SK-N-SH treated with all-trans-retinoic acid at 6 μM for 48 hours (cell line): ENCODE results near the gene APEH.

ENCODE experiments used
- ARNTL ChIP-seq: fragments of 450-650 bp; formaldehyde crosslinking; IDR thresholded peaks from 2 replicates; pipeline ENCODE4 v1.5.0; 2020; ENCODE audit warnings: low read depth, mild to moderate bottlenecking, moderate library complexity, borderline replicate concordance
- BACH2 ChIP-seq: fragments of 250-450 bp; sonication (Bioruptor Pico); IDR thresholded peaks from 2 replicates; pipeline ENCODE4 v1.9.0; 2021; ENCODE audit warnings: mild to moderate bottlenecking, borderline replicate concordance
- PPARA ChIP-seq: fragments of 250-450 bp; sonication (Bioruptor Pico); IDR thresholded peaks from 2 replicates; pipeline ENCODE4 v1.5.0; 2020; ENCODE audit warnings: mild to moderate bottlenecking, borderline replicate concordance
- RARB ChIP-seq: fragments of 250-450 bp; sonication (Bioruptor Pico); IDR thresholded peaks from 2 replicates; pipeline ENCODE4 v1.8.0; 2021; ENCODE audit warnings: mild to moderate bottlenecking, moderate library complexity
- TCF4 ChIP-seq: fragments of 250-450 bp; sonication (Bioruptor Pico); IDR thresholded peaks from 2 replicates; pipeline ENCODE4 v1.8.0; 2021; ENCODE audit warnings: mild to moderate bottlenecking, moderate library complexity, borderline replicate concordance
- ZFP3 ChIP-seq: fragments of 250-450 bp; sonication (Bioruptor Pico); IDR thresholded peaks from 2 replicates; pipeline ENCODE4 v1.5.0; 2020; ENCODE audit warnings: mild to moderate bottlenecking, moderate library complexity
- ZFP30 ChIP-seq: fragments of 450-650 bp; formaldehyde crosslinking; IDR thresholded peaks from 2 replicates; pipeline ENCODE4 v1.5.0; 2022; ENCODE audit warnings: mild to moderate bottlenecking, moderate library complexity
- ZNF565 ChIP-seq: fragments of 450-650 bp; formaldehyde crosslinking; conservative IDR thresholded peaks from 2 replicates; pipeline ENCODE4 v1.5.0; 2020; ENCODE audit warnings: low read depth, mild to moderate bottlenecking, moderate library complexity
- ZNF70 ChIP-seq: fragments of 450-650 bp; formaldehyde crosslinking; IDR thresholded peaks from 2 replicates; pipeline ENCODE4 v1.5.0; 2020; ENCODE audit warnings: mild to moderate bottlenecking, moderate library complexity
- TF ChIP-seq, protein P1 (sequence below): fragments of 250-450 bp; sonication (Bioruptor Pico); IDR thresholded peaks from 2 replicates; pipeline ENCODE4 v1.8.0; 2021; ENCODE audit warnings: low read depth, mild to moderate bottlenecking, moderate library complexity, borderline replicate concordance
- TF ChIP-seq, protein P2 (sequence below): fragments of 250-450 bp; sonication (Bioruptor Pico); IDR thresholded peaks from 2 replicates; pipeline ENCODE4 v1.8.0; 2020; ENCODE audit warnings: mild to moderate bottlenecking, moderate library complexity, borderline replicate concordance
- TF ChIP-seq, protein P3 (sequence below): fragments of 250-450 bp; sonication (Bioruptor Pico); IDR thresholded peaks from 2 replicates; pipeline ENCODE4 v1.5.1; 2020; ENCODE audit warnings: low read depth, mild to moderate bottlenecking, moderate library complexity
- TF ChIP-seq, protein P4 (sequence below): fragments of 250-450 bp; sonication (Bioruptor Pico); IDR thresholded peaks from 2 replicates; pipeline ENCODE4 v1.5.1; 2021; ENCODE audit warnings: mild to moderate bottlenecking, moderate library complexity

GRCh38 chr3:49666592-49666991 is 7.6 kb upstream of the APEH start:
- TF ChIP-seq PPARA (no peak), RARB (CRISPR knock-in tag) (no peak), TCF4 (CRISPR knock-in tag) (no peak), ZFP30 (no peak), ZFP3 (no peak), BACH2 (CRISPR knock-in tag) (no peak), ZNF70 (CRISPR knock-in tag) (no peak), ARNTL (CRISPR knock-in tag) (no peak), ZNF565 (no peak)
- TF ChIP-seq, protein P1, sequence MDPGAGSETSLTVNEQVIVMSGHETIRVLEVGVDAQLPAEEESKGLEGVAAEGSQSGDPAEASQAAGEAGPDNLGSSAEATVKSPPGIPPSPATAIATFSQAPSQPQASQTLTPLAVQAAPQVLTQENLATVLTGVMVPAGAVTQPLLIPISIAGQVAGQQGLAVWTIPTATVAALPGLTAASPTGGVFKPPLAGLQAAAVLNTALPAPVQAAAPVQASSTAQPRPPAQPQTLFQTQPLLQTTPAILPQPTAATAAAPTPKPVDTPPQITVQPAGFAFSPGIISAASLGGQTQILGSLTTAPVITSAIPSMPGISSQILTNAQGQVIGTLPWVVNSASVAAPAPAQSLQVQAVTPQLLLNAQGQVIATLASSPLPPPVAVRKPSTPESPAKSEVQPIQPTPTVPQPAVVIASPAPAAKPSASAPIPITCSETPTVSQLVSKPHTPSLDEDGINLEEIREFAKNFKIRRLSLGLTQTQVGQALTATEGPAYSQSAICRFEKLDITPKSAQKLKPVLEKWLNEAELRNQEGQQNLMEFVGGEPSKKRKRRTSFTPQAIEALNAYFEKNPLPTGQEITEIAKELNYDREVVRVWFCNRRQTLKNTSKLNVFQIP (CRISPR knock-in tag): no peak
- TF ChIP-seq, protein P2, sequence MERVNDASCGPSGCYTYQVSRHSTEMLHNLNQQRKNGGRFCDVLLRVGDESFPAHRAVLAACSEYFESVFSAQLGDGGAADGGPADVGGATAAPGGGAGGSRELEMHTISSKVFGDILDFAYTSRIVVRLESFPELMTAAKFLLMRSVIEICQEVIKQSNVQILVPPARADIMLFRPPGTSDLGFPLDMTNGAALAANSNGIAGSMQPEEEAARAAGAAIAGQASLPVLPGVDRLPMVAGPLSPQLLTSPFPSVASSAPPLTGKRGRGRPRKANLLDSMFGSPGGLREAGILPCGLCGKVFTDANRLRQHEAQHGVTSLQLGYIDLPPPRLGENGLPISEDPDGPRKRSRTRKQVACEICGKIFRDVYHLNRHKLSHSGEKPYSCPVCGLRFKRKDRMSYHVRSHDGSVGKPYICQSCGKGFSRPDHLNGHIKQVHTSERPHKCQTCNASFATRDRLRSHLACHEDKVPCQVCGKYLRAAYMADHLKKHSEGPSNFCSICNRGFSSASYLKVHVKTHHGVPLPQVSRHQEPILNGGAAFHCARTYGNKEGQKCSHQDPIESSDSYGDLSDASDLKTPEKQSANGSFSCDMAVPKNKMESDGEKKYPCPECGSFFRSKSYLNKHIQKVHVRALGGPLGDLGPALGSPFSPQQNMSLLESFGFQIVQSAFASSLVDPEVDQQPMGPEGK (CRISPR knock-in tag): no peak
- TF ChIP-seq, protein P3, sequence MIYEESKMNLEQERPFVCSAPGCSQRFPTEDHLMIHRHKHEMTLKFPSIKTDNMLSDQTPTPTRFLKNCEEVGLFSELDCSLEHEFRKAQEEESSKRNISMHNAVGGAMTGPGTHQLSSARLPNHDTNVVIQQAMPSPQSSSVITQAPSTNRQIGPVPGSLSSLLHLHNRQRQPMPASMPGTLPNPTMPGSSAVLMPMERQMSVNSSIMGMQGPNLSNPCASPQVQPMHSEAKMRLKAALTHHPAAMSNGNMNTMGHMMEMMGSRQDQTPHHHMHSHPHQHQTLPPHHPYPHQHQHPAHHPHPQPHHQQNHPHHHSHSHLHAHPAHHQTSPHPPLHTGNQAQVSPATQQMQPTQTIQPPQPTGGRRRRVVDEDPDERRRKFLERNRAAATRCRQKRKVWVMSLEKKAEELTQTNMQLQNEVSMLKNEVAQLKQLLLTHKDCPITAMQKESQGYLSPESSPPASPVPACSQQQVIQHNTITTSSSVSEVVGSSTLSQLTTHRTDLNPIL (CRISPR knock-in tag): no peak
- TF ChIP-seq, protein P4, sequence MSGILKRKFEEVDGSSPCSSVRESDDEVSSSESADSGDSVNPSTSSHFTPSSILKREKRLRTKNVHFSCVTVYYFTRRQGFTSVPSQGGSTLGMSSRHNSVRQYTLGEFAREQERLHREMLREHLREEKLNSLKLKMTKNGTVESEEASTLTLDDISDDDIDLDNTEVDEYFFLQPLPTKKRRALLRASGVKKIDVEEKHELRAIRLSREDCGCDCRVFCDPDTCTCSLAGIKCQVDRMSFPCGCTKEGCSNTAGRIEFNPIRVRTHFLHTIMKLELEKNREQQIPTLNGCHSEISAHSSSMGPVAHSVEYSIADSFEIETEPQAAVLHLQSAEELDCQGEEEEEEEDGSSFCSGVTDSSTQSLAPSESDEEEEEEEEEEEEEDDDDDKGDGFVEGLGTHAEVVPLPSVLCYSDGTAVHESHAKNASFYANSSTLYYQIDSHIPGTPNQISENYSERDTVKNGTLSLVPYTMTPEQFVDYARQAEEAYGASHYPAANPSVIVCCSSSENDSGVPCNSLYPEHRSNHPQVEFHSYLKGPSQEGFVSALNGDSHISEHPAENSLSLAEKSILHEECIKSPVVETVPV (CRISPR knock-in tag): no peak
